Left lung (tissue), 10 donors: ENCODE measurements around the gene HUS1B. TPM values are rescaled to one million over a fixed set of nuclear protein-coding genes. Genes with fewer than 3 reads are reported as not detected.

ENCODE experiments used
- ATAC-seq: fragments of 200-7000 bp; cut with Tn5 transposase; one replicate; pipeline ENCODE4 v1.9.1; 2020; ENCODE audit warnings: moderate library complexity
- DNase-seq, 4 donors: peaks; one replicate each; pipeline ENCODE4 v3.0.0-alpha.2; 2013 to 2020
- H3K27ac ChIP-seq, 2 donors: fragments of 200-600 bp; sonication (generic) in 1 of 2; one replicate each; pipeline versions ENCODE4 v1.5.0 to v1.8.0; 2020 to 2021
- H3K27me3 ChIP-seq, 2 donors: fragments of 200-600 bp; sonication (generic) in 1 of 2; one replicate each; pipeline versions ENCODE4 v1.5.0 to v1.8.0; 2020 to 2021
- H3K36me3 ChIP-seq, 2 donors: fragments of 200-600 bp; sonication (generic) in 1 of 2; one replicate each; pipeline versions ENCODE4 v1.5.0 to v1.8.0; 2020 to 2021
- H3K4me1 ChIP-seq, 2 donors: fragments of 200-600 bp; one replicate each; pipeline ENCODE4 v1.8.0; 2021
- H3K4me3 ChIP-seq, 2 donors: fragments of 200-600 bp; sonication (generic) in 1 of 2; one replicate each; pipeline versions ENCODE4 v1.5.0 to v1.8.0; 2020 to 2021; ENCODE audit warnings: mild to moderate bottlenecking in 1 of 2
- H3K9me3 ChIP-seq, 2 donors: fragments of 200-600 bp; sonication (generic) in 1 of 2; one replicate each; pipeline versions ENCODE4 v1.5.0 to v1.8.0; 2020 to 2021
- CTCF ChIP-seq, 2 donors: fragments of 200-600 bp; sonication (generic) in 1 of 2; IDR thresholded peaks; one replicate each; pipeline versions ENCODE4 v1.5.0 to v1.8.0; 2021; ENCODE audit warnings: antibody characterized with exemption in 2 of 2
- intact Hi-C, 2 donors: fragments of 100-400 bp; cut with DNase I; formaldehyde crosslinking; loops; one replicate each; pipeline versions ENCODE4 v1.11.2 to v1.14.2; 2022
- polyA plus RNA-seq, 6 donors: library from polyadenylated mRNA; unstranded; fragments of 120-200 nt; gene quantifications; one replicate each; pipeline ENCODE4 v1.2.1, GENCODE V29; 2013; ENCODE audit not compliant: insufficient read length in 6 of 6
- total RNA-seq, 2 donors: library from RNA; stranded (reverse); fragmentation: NEBNext Ultra II Directional; extraction: Animal tissue kit (Norgen Biotek cat#: 25700); gene quantifications; one replicate each; pipeline ENCODE4 v1.2.1, GENCODE V29; 2021
- donor health status: DM: no; HTN: yes; CAD: no.
- donor health status: DM: no; HTN: no; CAD: no.

The HUS1B gene
- total and polyA plus RNA-seq, 8 donors = 0.20 to 1.2 (median 0.44) TPM; not detected in 1

GRCh38 chr6:654136-654535, 2.8 kb downstream of the HUS1B start:
- intact Hi-C loops = no loop called here
- no peak for TF ChIP-seq CTCF (IDR thresholded peaks at IDR 0.05)
- DNase-seq (no peak), ATAC-seq (no peak)
- peaks cover 0 to 7% of the 10 kb centered on the region in 2 donors for H3K9me3 ChIP-seq
- peaks cover 0 to 11% of the 10 kb centered on the region in 2 donors for H3K36me3 ChIP-seq
- H3K27me3 ChIP-seq = no peaks in the 10 kb centered on the region
- peaks cover 0 to 6% of the 10 kb centered on the region in 2 donors for H3K4me1 ChIP-seq
- H3K27ac ChIP-seq = no peak overlapping the region
- no peak overlapping the region for H3K4me3 ChIP-seq

- Histone ChIP-seq H3K4me3 (no peak overlapping the region), H3K27me3 (no peaks in the 10 kb centered on the region), H3K36me3 (peaks cover 0 to 11% of the 10 kb centered on the region in 2 donors), H3K4me1 (peaks cover 0 to 6% of the 10 kb centered on the region in 2 donors), H3K27ac (no peak overlapping the region), H3K9me3 (peaks cover 0 to 7% of the 10 kb centered on the region in 2 donors)
- no peak for TF ChIP-seq CTCF (IDR thresholded peaks at IDR 0.05)
- ATAC-seq = no peak
- DNase-seq = no peak
- intact Hi-C loops = no loop called here
Observed at GRCh38 chr6:652865-653264, 4.0 kb downstream of the HUS1B start.

- DNase-seq = no peak
- H3K9me3 ChIP-seq = peaks cover 0 to 2% of the 10 kb centered on the region in 2 donors
- H3K36me3 ChIP-seq = no peaks in the 10 kb centered on the region
- H3K4me1 ChIP-seq = peaks cover 0 to 6% of the 10 kb centered on the region in 2 donors
- peak; percentile 48 for ATAC-seq
- no peaks in the 10 kb centered on the region for H3K27me3 ChIP-seq
- intact Hi-C loops = no loop called here
- no peak overlapping the region for H3K4me3 ChIP-seq
- no peak for TF ChIP-seq CTCF (IDR thresholded peaks at IDR 0.05)
- H3K27ac ChIP-seq = no peak overlapping the region
Observed at GRCh38 chr6:650098-650497, 6.8 kb downstream of the HUS1B start.

GRCh38 chr6:642805-643204, 14.1 kb downstream of the HUS1B start:
- Histone ChIP-seq H3K27ac (no peak overlapping the region), H3K27me3 (no peaks in the 10 kb centered on the region), H3K9me3 (no peaks in the 10 kb centered on the region), H3K4me1 (no peaks in the 10 kb centered on the region), H3K36me3 (no peaks in the 10 kb centered on the region), H3K4me3 (no peak overlapping the region)
- ATAC-seq (no peak), DNase-seq (no peak)
- no peak for TF ChIP-seq CTCF (IDR thresholded peaks at IDR 0.05)
- intact Hi-C loops = no loop called here

- peaks cover 0 to 13% of the 10 kb centered on the region in 2 donors for H3K36me3 ChIP-seq
- DNase-seq = no peak
- no peak for ATAC-seq
- TF ChIP-seq CTCF (IDR thresholded peaks at IDR 0.05) = no peak
- intact Hi-C loops = no loop called here
- no peaks in the 10 kb centered on the region for H3K9me3 ChIP-seq
- H3K4me3 ChIP-seq = no peak overlapping the region
- H3K27ac ChIP-seq = no peak overlapping the region
- H3K27me3 ChIP-seq = no peaks in the 10 kb centered on the region
- H3K4me1 ChIP-seq = no peaks in the 10 kb centered on the region
Observed at GRCh38 chr6:641225-641985, 15.5 kb downstream of the HUS1B start.
